ENCODE results near the gene GALNT7.

The GALNT7 gene

GRCh38 chr4:173316060-173316459 is 147.4 kb downstream of the GALNT7 start:
- TF ChIP-seq CTCF (conservative IDR thresholded peaks at IDR 0.05) = no peak
- H3K27ac ChIP-seq = no peak overlapping the region

- no peak overlapping the region for H3K27ac ChIP-seq
- TF ChIP-seq CTCF (conservative IDR thresholded peaks at IDR 0.05) = peak; percentile 54
These were observed 148.4 kb downstream of the GALNT7 start for GRCh38 chr4:173317004-173317403.

- no peak for TF ChIP-seq CTCF (conservative IDR thresholded peaks at IDR 0.05)
- H3K27ac ChIP-seq = no peak overlapping the region
These were observed 149.6 kb downstream of the GALNT7 start for GRCh38 chr4:173318240-173318639.

- H3K27ac ChIP-seq = no peak overlapping the region
- peak; percentile 65 for TF ChIP-seq CTCF (conservative IDR thresholded peaks at IDR 0.05)
These were observed 150.1 kb downstream of the GALNT7 start for GRCh38 chr4:173318648-173319211.

- no peak for TF ChIP-seq CTCF (conservative IDR thresholded peaks at IDR 0.05)
These were observed 151.1 kb downstream of the GALNT7 start for GRCh38 chr4:173319696-173320095.

GRCh38 chr4:173325007-173325736 is 156.6 kb downstream of the GALNT7 start:
- H3K27ac ChIP-seq = no peak overlapping the region
- TF ChIP-seq CTCF (conservative IDR thresholded peaks at IDR 0.05) = no peak

More at GRCh38 chr4:173319696-173320095, 151.1 kb downstream of the GALNT7 start:
- no peak overlapping the region for H3K27ac ChIP-seq

- TF ChIP-seq CTCF (conservative IDR thresholded peaks at IDR 0.05) = no peak
- H3K27ac ChIP-seq = no peak overlapping the region
These were observed 159.8 kb downstream of the GALNT7 start for GRCh38 chr4:173328236-173328901.
